GM23248 (cell line): ENCODE data around the gene MESD. TPM values are rescaled to one million over a fixed set of nuclear protein-coding genes. Genes with fewer than 3 reads are reported as not detected.

Experiments used
- DNase-seq: peaks from one replicate; pipeline ENCODE4 v3.0.0-alpha.2; 2015
- H2AFZ ChIP-seq: fragments of 200-600 bp; sonication (generic); 2 replicates; pipeline ENCODE4 v1.6.1; 2016; ENCODE audit warnings: antibody characterized with exemption
- H3F3A ChIP-seq: fragments of 200-600 bp; sonication (generic); 2 replicates; pipeline ENCODE4 v1.6.1; 2016; ENCODE audit warnings: mild to moderate bottlenecking, antibody characterized with exemption, mixed run types; ENCODE audit not compliant: insufficient read depth
- H3K27ac ChIP-seq: fragments of 200-600 bp; sonication (generic); 2 replicates; pipeline ENCODE4 v1.5.1; 2016; ENCODE audit warnings: mild to moderate bottlenecking
- H3K27me3 ChIP-seq: fragments of 200-600 bp; sonication (generic); replicated peaks from 2 replicates; pipeline ENCODE4 v1.6.1; 2016; ENCODE audit warnings: mild to moderate bottlenecking; ENCODE audit not compliant: insufficient read depth
- H3K36me3 ChIP-seq: fragments of 200-600 bp; sonication (generic); 2 replicates; pipeline ENCODE4 v1.6.1; 2016; ENCODE audit warnings: low read depth, mild to moderate bottlenecking
- H3K4me1 ChIP-seq: fragments of 200-600 bp; sonication (generic); 2 replicates; pipeline ENCODE4 v1.6.1; 2016; ENCODE audit warnings: mild to moderate bottlenecking; ENCODE audit not compliant: insufficient read depth
- H3K4me2 ChIP-seq: fragments of 200-600 bp; sonication (generic); one replicate; pipeline ENCODE4 v1.6.1; 2016; ENCODE audit warnings: mild to moderate bottlenecking; ENCODE audit not compliant: unreplicated experiment
- H3K4me3 ChIP-seq: fragments of 200-600 bp; sonication (generic); 2 replicates; pipeline ENCODE4 v1.5.1; 2016; ENCODE audit warnings: mild to moderate bottlenecking
- H3K79me2 ChIP-seq: fragments of 200-600 bp; sonication (generic); 2 replicates; pipeline ENCODE4 v1.6.1; 2016; ENCODE audit warnings: mild to moderate bottlenecking; ENCODE audit not compliant: insufficient read depth
- H3K9ac ChIP-seq: fragments of 200-600 bp; sonication (generic); 2 replicates; pipeline ENCODE4 v1.6.1; 2016; ENCODE audit warnings: mild to moderate bottlenecking
- H3K9me2 ChIP-seq: fragments of 200-600 bp; sonication (generic); 2 replicates; pipeline ENCODE4 v1.6.1; 2016; ENCODE audit warnings: mixed run types, mild to moderate bottlenecking, moderate library complexity; ENCODE audit not compliant: insufficient read depth
- H3K9me3 ChIP-seq: fragments of 200-600 bp; sonication (generic); one replicate; pipeline ENCODE4 v1.6.1; 2017; ENCODE audit warnings: low read depth
- H4K20me1 ChIP-seq: fragments of 200-600 bp; sonication (generic); 2 replicates; pipeline ENCODE4 v1.6.0; 2016; ENCODE audit not compliant: insufficient read depth
- EZH2 ChIP-seq: fragments of 200-600 bp; sonication (generic); IDR thresholded peaks from 2 replicates; pipeline ENCODE4 v1.6.1; 2018; ENCODE audit warnings: antibody characterized with exemption, mild to moderate bottlenecking; ENCODE audit not compliant: insufficient read depth, poor library complexity, severe bottlenecking
- EZH2phosphoT487 ChIP-seq: fragments of 200-600 bp; sonication (generic); IDR thresholded peaks from 2 replicates; pipeline ENCODE4 v1.6.1; 2018; ENCODE audit warnings: antibody characterized with exemption, moderate library complexity, mild to moderate bottlenecking, low read depth; ENCODE audit not compliant: insufficient read depth
- WGBS, 2 experiments: methylation state at CpG; one replicate each; pipeline ENCODE4 v1.1.6; 2015 to 2017; ENCODE audit warnings: low lambda C conversion rate in 2 of 2, low coverage in 1 of 2; ENCODE audit errors: missing lambda C conversion rate in 2 of 2; 5-methylcytosine and 5-hydroxymethylcytosine counted together
- in situ Hi-C: fragments of 300-500 bp; cut with MboI; formaldehyde crosslinking; loops from 2 replicates; pipeline ENCODE4 v1.15.0; 2020
- polyA plus RNA-seq: library from polyadenylated mRNA; unstranded; fragments of >200 nt; fragmentation: Nextera tagmentation; extraction: Ambion mirVana; gene quantifications from 2 replicates; pipeline ENCODE4 v1.2.1, GENCODE V29; 2016
- total RNA-seq: library from RNA; depleted of rRNA; stranded (reverse); fragments of >200 nt; shearing (Covaris generic); gene quantifications from 2 replicates; pipeline ENCODE4 v1.2.3, GENCODE V29; 2014

The MESD gene
- total and polyA plus RNA-seq, 2 experiments from 2014 or later, result 23.0 to 35.5 TPM

DNA sequence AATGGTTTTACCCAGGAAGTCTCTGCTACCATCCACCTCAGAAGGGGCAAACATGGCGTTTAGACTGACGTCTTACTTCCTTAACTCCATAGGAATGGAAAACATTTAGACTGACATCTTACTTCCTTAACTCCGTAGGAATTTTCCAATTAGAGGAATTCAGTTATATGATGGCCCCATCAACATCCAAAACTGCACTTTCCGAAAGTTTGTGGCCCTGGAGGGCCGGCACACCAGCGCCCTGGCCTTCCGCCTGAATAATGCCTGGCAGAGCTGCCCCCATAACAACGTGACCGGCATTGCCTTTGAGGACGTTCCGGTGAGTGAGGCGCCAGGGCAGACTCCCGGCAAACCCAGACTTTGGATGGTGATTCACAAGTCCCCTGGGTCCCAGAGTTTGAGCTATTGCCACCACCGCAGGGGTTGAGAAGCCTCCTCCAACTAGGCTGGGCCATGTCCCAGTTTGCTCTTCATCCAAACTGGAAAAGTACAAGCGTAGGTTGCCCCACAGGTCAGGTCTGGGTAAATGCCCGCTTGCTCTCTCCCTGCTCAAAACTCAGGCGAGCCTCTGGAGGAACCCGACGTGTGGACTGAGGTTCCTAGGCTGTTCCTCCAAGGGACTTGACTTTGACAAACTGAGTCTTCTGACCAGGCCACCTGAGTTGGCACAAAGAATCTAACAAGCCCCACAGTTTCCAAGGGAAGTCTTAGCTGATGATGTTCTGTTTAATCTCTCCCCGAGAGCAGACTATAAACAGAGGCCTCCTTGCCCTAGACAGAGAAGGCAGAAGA, 57.7 kb downstream of the MESD start:
- Histone ChIP-seq H3K9ac (no peak overlapping the region), H3K9me2 (no peaks in the 10 kb centered on the region), H2AFZ (no peak overlapping the region), H3K27ac (peak overlapping the region; percentile 12; the same call in 1 of the 2 replicates), H4K20me1 (no peaks in the 10 kb centered on the region), H3K4me3 (no peak overlapping the region), H3K79me2 (no peaks in the 10 kb centered on the region), H3F3A (peaks cover 87% of the 10 kb centered on the region), H3K9me3 (no peaks in the 10 kb centered on the region), H3K4me1 (peaks cover 28% of the 10 kb centered on the region), H3K27me3 (no peaks in the 10 kb centered on the region), H3K36me3 (peaks cover 35% of the 10 kb centered on the region), H3K4me2 (no peak overlapping the region)
- in situ Hi-C loops, result no loop called here
- TF ChIP-seq EZH2 (no peak), EZH2phosphoT487 (no peak)
- 94% methylated on average over 19 to 20 of the region's 20 CpGs for WGBS, 2 experiments
- DNase-seq, result no peak

DNA sequence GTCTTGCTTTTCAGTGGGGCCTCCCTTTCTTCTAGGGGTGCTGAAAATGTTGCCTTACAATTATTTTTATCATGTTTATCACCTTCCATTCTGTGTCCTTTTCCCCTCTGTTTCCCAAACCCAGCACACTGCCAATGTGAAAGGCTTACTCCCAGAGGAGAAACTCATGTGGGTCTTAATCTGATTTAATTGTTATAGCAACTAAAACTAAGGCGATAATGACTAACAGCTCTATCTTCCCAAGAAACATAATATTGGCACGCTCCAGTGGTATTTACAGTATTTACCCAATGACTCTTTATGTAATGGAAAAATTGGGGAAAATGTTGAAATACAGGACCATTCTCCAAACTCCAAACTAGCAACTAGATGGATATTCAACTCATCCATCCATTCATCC, 58.4 kb downstream of the MESD start:
- H3K9me3 ChIP-seq, result no peaks in the 10 kb centered on the region
- H3K4me2 ChIP-seq, result no peak overlapping the region
- 94 to 98% methylated on average over 2 of the region's 2 CpGs for WGBS, 2 experiments
- no peak overlapping the region for H3K4me3 ChIP-seq
- H3K9ac ChIP-seq, result no peak overlapping the region
- TF ChIP-seq EZH2 (no peak), EZH2phosphoT487 (no peak)
- peak overlapping the region; percentile 21 for H3K27ac ChIP-seq
- no peak overlapping the region for H2AFZ ChIP-seq
- DNase-seq, result peak; percentile 39
- in situ Hi-C loops, result no loop called here
- H3K9me2 ChIP-seq, result no peaks in the 10 kb centered on the region
- no peaks in the 10 kb centered on the region for H3K27me3 ChIP-seq
- no peaks in the 10 kb centered on the region for H4K20me1 ChIP-seq
- H3F3A ChIP-seq, result peaks cover 85% of the 10 kb centered on the region
- peaks cover 31% of the 10 kb centered on the region for H3K36me3 ChIP-seq
- H3K79me2 ChIP-seq, result no peaks in the 10 kb centered on the region
- H3K4me1 ChIP-seq, result peaks cover 30% of the 10 kb centered on the region

DNA sequence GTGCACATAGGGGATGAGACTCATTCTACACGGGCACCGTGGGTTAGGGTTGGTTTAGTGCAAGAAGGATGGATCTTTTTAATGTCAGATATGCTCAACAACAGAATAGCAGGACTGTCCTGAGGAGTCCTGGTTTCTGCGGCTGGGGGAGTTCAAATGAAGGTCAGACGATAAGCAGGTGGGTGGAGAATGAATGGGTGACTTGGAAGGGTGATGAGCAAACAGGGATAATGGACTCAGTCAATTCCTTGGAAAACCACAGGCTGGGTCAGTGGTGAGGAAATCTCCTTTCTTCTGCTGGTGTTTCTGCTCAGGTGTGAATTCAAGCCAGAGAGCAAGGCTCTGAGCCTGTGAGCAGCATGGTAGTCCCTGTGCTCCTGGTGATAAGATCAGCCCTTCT, 59.9 kb downstream of the MESD start:
- no peaks in the 10 kb centered on the region for H3K27me3 ChIP-seq
- no peak overlapping the region for H3K4me3 ChIP-seq
- no peak overlapping the region for H2AFZ ChIP-seq
- H3K27ac ChIP-seq, result peak overlapping the region; percentile 64
- peaks cover 24% of the 10 kb centered on the region for H3K4me1 ChIP-seq
- H3K79me2 ChIP-seq, result no peaks in the 10 kb centered on the region
- peak overlapping the region; percentile 37; the same call in 1 of the 2 replicates for H3K9ac ChIP-seq
- H3K4me2 ChIP-seq, result peak overlapping the region; percentile 22
- no peaks in the 10 kb centered on the region for H4K20me1 ChIP-seq
- H3F3A ChIP-seq, result peaks cover 84% of the 10 kb centered on the region
- peak; percentile 49 for DNase-seq
- peaks cover 38% of the 10 kb centered on the region for H3K36me3 ChIP-seq
- in situ Hi-C loops, result no loop called here
- H3K9me3 ChIP-seq, result no peaks in the 10 kb centered on the region
- TF ChIP-seq EZH2phosphoT487 (no peak), EZH2 (no peak)
- H3K9me2 ChIP-seq, result no peaks in the 10 kb centered on the region
- WGBS, 2 experiments, result 70 to 73% methylated on average over 4 of the region's 4 CpGs

DNA sequence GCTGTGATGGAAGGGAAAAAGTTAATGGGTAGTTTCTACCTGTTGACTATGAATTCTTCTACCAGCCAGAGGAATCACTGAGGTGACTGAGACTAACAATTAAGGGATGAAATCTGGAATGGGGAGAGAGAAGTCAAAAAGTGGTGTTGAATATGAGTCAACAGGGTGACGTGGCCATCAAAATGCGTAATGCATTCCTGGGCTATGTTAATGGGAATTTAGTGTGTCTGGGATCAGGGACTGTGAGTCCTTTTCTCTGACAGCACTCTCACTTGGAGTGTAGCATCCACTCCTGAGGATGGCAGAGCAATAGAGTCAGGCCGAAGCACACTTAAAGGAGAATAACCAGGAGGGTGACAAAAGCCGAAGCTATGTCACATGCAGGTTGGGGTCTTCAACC, 60.4 kb downstream of the MESD start:
- peak overlapping the region; percentile 64 for H3K27ac ChIP-seq
- no peak overlapping the region for H2AFZ ChIP-seq
- H3K4me3 ChIP-seq, result no peak overlapping the region
- H3K27me3 ChIP-seq, result no peaks in the 10 kb centered on the region
- H3K79me2 ChIP-seq, result no peaks in the 10 kb centered on the region
- H3K9ac ChIP-seq, result peak overlapping the region; percentile 37; the same call in 1 of the 2 replicates
- H3K36me3 ChIP-seq, result peaks cover 41% of the 10 kb centered on the region
- H3K4me1 ChIP-seq, result peaks cover 19% of the 10 kb centered on the region
- peaks cover 84% of the 10 kb centered on the region for H3F3A ChIP-seq
- peak overlapping the region; percentile 22 for H3K4me2 ChIP-seq
- in situ Hi-C loops, result no loop called here
- peak; percentile 92 for DNase-seq
- TF ChIP-seq EZH2, result no peak
- no peak for TF ChIP-seq EZH2phosphoT487
- 26 to 38% methylated on average over 4 of the region's 4 CpGs for WGBS, 2 experiments
- no peaks in the 10 kb centered on the region for H4K20me1 ChIP-seq
- no peaks in the 10 kb centered on the region for H3K9me3 ChIP-seq
- no peaks in the 10 kb centered on the region for H3K9me2 ChIP-seq
